Measurements from ENCODE around the gene MTMR12.
"Not testable (repeated sequence)": the region's sequence is repeated elsewhere in the genome, so short reads cannot be mapped to it uniquely, and the experiment has no call there.

The MTMR12 gene

GRCh38 chr5:32233696-32234447, 78.9 kb downstream of the MTMR12 start:
- FAIRE-seq (no peak), DNase-seq (ENCODE audit: low spot score) (no peak)

- FAIRE-seq (no peak), DNase-seq (ENCODE audit: low spot score) (no peak)
These were observed 79.5 kb downstream of the MTMR12 start for GRCh38 chr5:32233220-32233695.

GRCh38 chr5:32232441-32233219, 80.1 kb downstream of the MTMR12 start:
- peak; percentile 76 for DNase-seq (ENCODE audit: low spot score)
- FAIRE-seq, result no peak

GRCh38 chr5:32231929-32232328, 80.8 kb downstream of the MTMR12 start:
- FAIRE-seq (no peak), DNase-seq (ENCODE audit: low spot score) (no peak)

- DNase-seq (ENCODE audit: low spot score) (no peak), FAIRE-seq (no peak)
These were observed 81.5 kb downstream of the MTMR12 start for GRCh38 chr5:32231241-32231640.

- DNase-seq (ENCODE audit: low spot score), result no peak
- FAIRE-seq, result no peak
These were observed 82.2 kb downstream of the MTMR12 start for GRCh38 chr5:32230356-32231099.

GRCh38 chr5:32229586-32229985, 83.2 kb downstream of the MTMR12 start:
- no peak for FAIRE-seq
- DNase-seq (ENCODE audit: low spot score), result no peak

GRCh38 chr5:32228816-32229215, 83.9 kb downstream of the MTMR12 start:
- no peak for DNase-seq (ENCODE audit: low spot score)
- no peak for FAIRE-seq

- no peak for DNase-seq (ENCODE audit: low spot score)
- no peak for FAIRE-seq
These were observed 87.3 kb downstream of the MTMR12 start for GRCh38 chr5:32225445-32225844.

GRCh38 chr5:32223972-32224609, 88.6 kb downstream of the MTMR12 start:
- FAIRE-seq, result no peak
- peak; percentile 79 for DNase-seq (ENCODE audit: low spot score)

- no peak for FAIRE-seq
- no peak for DNase-seq (ENCODE audit: low spot score)
These were observed 89.8 kb downstream of the MTMR12 start for GRCh38 chr5:32222723-32223470.

GRCh38 chr5:32217886-32218396, 94.8 kb downstream of the MTMR12 start:
- DNase-seq (ENCODE audit: low spot score), result peak; percentile 40
- no peak for FAIRE-seq

- not testable (repeated sequence) for FAIRE-seq; DNase-seq (ENCODE audit: low spot score)
These were observed 98.4 kb downstream of the MTMR12 start for GRCh38 chr5:32214344-32214743.

- no peak for FAIRE-seq
- DNase-seq (ENCODE audit: low spot score), result no peak
These were observed 102.6 kb downstream of the MTMR12 start for GRCh38 chr5:32210151-32210550.

GRCh38 chr5:32208837-32209236, 103.9 kb downstream of the MTMR12 start:
- FAIRE-seq; DNase-seq (ENCODE audit: low spot score): not testable (repeated sequence)

GRCh38 chr5:32207355-32207634, 105.4 kb downstream of the MTMR12 start:
- DNase-seq (ENCODE audit: low spot score), result no peak
- FAIRE-seq, result no peak

- FAIRE-seq, result no peak
These were observed 106.0 kb downstream of the MTMR12 start for GRCh38 chr5:32206509-32207354.

GRCh38 chr5:32206053-32206452, 106.7 kb downstream of the MTMR12 start:
- FAIRE-seq, result no peak
- no peak for DNase-seq (ENCODE audit: low spot score)

More at GRCh38 chr5:32206509-32207354, 106.0 kb downstream of the MTMR12 start:
- no peak for DNase-seq (ENCODE audit: low spot score)

GRCh38 chr5:32202394-32202793, 110.3 kb downstream of the MTMR12 start:
- no peak for FAIRE-seq
- no peak for DNase-seq (ENCODE audit: low spot score)

Data from urothelium cell line (cell line).